GM10847 (cell line): Measurements from ENCODE around the gene GNB3.

ENCODE experiments used
- POLR2A ChIP-seq: IDR thresholded peaks from 2 replicates; pipeline ENCODE4 v1.6.1; 2011; ENCODE audit not compliant: insufficient read length; ENCODE audit errors: extremely low read depth

Gene GNB3

DNA sequence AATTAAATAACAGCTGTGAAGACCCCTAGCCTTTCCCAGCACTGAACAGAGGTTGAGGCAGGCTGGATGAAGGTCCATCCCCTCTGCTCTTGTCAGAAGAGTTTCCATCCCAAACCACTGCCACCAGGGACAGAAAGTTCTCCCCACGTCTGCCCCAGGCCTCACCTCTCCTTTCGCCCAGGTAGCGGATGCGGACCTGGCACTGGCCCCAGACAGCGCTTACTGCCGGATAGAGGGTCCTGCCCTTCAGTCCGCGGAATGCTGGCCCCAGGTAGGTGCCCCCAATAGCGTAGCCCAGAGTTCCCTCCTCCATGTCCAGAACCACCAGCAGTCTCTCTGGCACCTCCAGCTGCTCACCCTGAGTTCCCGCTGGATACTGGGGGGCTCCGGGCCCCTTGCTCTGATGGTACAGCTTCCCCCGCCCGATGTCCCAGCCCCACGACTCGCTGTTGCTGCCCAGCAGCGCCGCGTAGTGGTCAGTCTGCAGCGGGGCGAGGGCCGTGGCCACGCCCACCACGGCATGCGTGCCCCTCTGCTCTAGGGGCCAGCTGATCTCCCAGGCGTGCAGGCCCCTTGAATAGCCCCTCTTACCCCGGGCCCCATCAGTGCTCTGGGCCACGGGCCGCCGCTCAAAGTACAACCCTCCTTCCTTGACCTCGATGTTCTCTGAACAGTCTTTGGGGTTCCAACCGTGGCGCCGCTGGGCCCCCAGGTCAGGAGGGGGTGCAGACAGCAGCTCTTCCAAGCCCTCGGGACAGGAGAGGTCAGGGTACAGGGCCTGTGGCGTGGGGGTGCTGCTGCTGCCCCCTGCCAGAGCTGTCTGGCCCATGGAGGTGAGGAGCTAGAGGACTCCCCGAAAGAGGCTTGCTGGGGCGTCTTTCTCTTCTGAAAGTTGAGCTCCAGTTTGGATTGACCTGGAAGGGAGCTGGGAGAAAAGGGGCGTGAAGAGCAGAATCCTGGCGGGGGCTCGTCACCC is 31.6 kb downstream of the GNB3 start:
- peak; percentile 42 for TF ChIP-seq POLR2A

DNA sequence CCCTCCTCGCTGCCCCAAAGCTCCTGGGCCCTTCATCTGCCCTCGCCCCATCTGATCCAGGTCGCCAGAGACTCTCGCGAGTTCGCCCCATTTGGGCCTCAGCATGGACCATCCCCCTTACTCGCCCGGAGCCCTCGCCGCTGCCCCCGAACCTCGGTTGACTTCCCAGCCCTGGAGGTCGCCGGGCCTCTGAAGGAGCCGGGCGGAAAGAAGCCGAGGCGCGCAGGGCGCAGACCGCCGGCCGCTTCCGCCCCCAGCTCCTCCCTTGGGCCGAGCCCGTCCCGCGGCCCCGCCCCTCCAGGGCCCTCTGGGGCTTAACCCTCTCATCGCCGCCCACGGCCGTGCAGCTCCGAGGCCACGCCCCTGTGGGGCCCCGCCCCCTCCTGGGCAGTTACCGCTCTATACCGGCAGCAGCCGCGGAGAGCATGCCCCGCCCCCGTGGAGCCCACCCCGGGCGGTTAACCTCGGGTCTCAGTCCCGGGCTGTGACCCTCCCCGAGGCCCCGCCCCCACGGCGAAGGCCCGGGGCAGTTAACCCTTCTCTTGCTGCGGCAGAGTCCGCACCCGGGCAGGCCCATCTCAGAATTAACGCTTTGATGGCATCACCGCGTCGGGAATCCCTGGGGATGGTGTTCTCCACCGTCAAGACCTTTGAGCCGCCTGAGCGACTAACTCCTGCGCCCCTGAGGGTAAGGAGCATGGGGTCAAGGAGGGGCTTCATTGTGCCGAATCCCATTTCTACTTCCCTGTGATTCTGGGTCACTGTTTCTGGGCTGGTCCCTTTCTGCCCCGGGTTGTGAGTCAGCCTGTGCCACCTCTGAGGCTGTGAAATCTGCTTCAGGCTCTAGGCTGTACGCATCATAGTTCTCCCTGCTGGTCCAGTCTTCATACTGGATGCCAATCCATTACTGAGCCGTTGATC is 32.6 kb downstream of the GNB3 start, which contains the start of gene SPSB2:
Gene SPSB2 (minus strand): TSS at position 210 of the 921 bp plus-strand sequence. CDS start 402 bp downstream, outside the sequence.
- peak; percentile 37 for TF ChIP-seq POLR2A

DNA sequence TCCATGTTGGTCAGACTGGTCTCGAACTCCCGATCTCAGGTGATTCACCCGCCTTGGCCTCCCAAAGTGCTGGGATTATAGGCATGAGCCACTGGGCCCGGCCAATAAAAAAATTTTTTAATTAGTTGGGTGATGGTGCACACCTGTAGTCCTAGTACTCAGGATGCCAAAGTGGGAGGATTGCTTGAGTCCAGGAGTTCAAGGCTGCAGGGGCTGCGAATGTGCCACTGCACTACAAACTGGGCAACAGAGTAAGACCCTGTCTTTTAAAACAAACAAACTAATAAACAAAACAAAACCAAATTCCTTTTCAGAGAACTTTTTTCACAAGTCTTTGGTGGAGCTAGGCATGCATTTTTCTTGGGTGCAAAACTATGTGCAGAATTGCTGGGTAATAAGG is 42.5 kb downstream of the GNB3 start:
- no peak for TF ChIP-seq POLR2A

DNA sequence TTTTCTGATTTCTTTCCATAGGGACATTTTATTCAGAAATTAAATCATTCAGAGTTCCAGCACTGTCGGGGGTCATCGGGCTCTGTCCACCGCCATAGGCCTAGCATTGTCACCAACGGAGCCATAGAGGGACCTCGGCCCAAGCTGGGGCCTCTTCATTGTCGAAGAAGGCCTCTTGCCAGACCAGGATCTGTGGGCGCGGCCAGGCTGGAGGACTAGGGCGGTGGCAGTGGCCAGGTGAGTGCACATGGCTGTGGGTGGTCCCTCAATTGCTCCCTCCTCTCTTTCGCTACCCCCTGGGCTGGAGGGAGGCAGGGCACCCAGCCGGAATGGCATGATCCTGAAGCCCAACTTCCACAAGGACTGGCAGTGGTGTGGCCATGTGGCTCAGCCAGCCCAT is 43.0 kb downstream of the GNB3 start:
- no peak for TF ChIP-seq POLR2A

DNA sequence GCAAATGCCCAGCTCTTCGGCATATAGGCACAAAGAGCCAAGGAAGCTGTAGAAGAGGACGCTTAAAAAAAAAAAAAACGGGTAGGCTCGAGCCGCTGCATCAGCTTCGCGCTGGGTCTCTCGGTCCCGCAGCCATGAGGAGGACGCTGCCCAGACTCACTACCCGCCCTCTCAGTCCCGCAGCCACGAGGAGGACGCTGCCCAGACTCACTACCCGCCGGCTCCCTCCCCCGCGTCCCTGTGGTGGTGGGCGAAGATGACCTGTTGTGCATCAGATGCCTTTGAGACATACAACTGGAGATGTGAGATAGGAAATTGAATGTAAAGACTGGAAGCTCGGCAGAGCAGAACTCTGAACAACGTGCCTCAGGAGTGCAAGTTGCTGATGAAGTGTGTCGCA is 43.8 kb downstream of the GNB3 start:
- no peak for TF ChIP-seq POLR2A

DNA sequence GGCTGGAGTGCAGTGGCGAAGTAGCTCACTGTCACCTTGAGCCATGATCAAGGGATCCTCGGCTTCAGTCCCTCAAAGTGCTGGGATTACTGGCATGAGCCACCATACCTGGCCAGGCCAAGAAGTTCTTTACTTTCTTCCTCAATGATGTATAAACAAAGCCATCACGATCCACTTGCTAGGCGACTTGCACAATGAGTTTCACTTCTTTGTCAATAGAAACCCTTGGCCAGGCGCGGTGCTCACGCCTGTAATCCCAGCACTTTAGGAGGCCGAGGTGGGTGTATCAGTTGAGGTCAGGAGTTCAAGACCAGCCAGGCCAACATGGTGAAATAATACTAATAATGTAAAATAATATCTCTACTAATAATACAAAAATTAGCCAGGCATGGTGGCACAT is 46.7 kb downstream of the GNB3 start:
- no peak for TF ChIP-seq POLR2A

DNA sequence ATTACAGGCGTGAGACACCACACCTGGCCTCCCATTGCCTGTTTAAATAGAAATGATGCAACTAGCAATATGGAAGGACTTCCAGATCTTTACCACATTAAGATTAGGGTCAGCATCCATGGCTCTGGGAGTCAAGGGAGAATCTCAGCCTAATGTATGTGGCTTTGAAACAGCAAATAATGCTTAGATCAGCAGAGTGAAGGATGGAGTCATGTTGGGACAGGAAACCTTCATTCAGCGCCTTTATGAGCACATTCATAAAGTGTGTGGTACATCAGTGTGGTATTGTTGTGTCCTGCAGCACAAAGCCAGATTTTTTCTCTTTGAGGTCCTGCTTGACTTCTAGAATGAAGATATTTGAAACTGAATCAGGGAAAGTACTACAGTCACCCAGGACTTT is 47.6 kb downstream of the GNB3 start:
- no peak for TF ChIP-seq POLR2A

DNA sequence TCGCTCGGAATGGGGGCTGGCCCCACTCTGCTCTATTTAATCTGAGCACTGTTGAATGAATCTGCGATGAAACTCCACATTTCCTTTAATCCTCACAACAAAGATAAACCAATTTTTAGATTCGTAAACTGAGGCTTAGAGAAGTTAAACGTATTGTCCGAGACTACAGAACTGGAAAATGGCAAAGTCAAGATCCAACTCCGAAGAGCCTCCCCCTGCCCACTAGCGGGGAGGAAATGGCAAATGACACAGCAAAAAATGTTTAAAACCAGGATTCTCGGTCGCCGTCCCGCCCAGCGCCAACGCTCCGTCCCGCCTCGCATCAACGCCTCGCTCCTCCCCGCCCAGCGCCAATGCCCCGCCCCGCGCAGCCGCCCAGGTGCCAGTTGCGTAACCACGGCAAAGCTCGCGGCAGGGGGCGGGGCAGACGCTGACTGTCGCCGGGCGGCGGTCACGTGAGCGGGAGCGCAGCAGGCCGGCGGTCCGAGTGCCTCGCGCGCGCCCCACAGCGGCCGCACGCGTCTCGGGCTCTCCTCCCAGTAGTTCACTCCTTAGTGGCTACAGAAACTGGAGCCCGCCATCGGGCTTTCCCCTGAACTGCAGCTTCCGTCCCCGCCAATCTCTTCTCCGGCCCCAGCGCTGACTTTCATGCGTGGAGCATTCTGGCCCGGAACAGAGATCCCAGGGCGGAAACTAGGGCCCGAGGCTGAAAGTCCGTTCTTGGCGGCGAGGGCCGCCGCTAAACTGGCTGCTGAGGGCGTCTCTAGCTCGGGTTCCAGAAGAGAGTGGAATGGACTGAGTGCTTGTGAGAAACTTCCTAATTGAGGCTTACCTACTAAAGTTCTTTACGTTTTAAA is 50.3 kb downstream of the GNB3 start:
- peak; percentile 65 for TF ChIP-seq POLR2A

DNA sequence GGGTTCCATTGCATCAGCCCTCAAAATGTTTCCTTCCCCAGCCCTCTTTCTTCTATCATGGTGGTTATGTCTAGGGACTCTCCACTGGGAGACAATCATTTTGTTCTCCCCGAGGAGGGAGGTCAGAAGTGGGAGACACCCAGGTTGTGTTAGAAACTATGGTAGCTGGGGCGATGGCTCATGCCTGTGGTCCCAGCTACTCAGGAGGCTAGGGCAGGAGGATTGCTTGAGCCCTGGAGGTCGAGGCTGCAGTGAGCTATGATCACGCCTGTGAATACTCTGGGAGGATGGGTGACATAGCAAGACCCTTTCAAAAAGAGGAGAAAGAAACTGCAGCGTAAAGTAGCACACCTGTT is 50.9 kb downstream of the GNB3 start:
- TF ChIP-seq POLR2A = no peak

DNA sequence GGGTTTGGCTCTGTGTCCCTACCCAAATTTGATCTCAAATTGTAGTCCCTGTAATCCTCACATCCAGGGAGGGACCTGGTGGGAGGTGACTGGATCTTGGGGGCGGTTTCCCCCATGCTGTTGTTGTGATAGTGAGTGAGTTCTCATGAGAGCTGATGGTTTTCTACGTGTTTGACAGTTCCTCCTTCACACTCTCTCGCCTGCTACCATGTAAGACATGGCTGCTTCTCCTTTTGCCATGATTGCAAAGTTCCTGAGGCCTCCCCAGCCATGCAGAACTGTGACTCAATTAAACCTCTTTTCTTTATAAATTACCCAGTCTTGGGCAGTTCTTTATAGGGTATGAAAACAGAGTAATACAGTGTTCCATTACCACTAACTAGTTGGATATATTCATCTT is 53.6 kb downstream of the GNB3 start:
- TF ChIP-seq POLR2A = no peak
